ENCODE results near the gene SUV39H1.

SUV39H1 gene

GRCh38 chrX:48715876-48716502 is 19.5 kb downstream of the SUV39H1 start:
- DNase-seq = no peak

DNA sequence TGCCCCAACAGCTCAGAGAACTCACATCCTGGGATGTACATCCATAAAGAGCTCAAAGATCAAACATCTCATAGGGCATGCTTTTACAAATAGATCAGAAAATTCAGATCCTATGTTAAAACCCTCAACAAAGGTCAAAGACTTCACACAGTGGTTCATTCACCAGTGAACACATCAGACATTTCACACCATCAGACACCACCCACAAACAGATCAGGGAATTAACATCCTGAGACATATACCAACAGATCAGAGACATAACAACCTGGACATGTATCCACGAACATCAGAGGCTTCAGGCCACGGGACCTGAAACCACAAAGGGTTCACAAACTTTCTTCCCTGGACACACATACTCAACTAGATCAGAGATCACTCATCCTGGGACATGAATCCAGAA is 23.4 kb downstream of the SUV39H1 start:
- no peak for DNase-seq

- no peak for DNase-seq
Measured at GRCh38 chrX:48720577-48721250, 24.2 kb downstream of the SUV39H1 start.

- DNase-seq = no peak
Measured at GRCh38 chrX:48721916-48722315, 25.4 kb downstream of the SUV39H1 start.

DNA sequence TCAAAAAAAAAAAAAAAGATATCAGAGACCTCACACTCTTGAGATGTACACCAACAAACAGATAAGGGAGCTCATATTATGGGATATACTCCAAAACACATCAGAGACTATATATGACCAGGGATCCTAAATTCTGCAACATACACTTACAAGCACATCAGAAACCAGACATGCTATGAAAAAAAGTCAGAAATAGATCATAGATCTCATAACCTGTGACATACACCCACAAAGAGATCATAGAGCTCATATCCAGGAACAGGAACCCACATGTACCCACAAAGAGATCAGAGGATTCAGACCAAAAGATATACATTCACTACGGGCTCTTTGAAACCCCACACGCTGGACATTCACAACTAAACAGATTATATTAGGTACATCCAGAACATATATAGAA is 30.1 kb downstream of the SUV39H1 start:
- DNase-seq = no peak

DNA sequence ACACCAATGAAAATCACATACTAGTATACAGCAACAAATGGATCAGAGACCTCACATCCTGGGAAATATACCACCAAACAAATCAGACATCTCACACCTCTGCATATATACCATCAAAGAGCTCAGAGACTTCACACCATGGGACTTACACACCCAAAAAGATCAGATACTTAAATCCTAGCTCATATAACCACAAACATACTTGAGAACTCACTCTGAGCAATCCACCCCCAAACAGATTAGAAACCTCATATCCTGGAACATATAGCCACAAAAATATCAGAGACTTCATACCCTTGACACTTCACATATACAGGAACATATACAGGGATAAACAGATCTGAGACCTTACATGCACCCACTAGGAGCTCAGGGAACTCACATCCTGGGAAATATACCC is 32.1 kb downstream of the SUV39H1 start:
- DNase-seq = no peak

GRCh38 chrX:48736303-48736702 is 39.8 kb downstream of the SUV39H1 start:
- DNase-seq = no peak

GRCh38 chrX:48736878-48737212 is 40.3 kb downstream of the SUV39H1 start:
- no peak for DNase-seq

DNA sequence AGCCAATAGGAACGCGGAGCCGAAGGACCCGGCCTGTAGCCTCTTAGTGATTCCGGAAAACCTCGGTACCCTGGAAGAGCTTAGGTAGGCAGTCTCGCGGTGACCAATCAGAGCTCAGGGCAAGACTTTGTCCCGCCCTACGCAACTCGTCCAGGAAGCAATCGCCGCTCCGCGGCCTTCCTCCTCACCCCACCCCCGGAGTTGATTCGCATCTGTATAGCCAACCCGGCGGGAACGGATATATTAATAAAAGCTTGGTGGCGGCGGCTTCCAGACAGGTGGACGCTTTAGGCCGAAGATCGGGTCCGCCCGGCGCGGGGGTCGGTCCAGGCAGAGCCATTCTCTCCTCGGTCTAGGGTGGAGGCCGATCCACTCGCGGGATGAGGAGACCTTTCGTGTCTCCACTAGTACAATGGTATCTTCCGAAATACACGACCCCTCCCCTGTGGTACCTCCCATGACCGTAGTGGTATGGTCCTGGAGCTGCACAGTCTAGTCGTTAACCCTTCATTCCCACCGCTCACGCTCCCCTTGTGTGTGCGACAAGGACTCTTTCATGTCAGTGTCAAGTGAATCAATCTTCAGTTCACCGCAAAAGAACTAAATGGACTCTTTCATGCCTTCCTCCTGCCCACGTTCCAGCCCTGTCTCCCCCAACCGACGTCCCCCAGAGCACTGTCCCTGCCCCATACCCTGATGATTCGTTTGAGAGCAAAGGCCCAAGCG is 40.8 kb downstream of the SUV39H1 start:
- DNase-seq = peak; percentile 89

DNA sequence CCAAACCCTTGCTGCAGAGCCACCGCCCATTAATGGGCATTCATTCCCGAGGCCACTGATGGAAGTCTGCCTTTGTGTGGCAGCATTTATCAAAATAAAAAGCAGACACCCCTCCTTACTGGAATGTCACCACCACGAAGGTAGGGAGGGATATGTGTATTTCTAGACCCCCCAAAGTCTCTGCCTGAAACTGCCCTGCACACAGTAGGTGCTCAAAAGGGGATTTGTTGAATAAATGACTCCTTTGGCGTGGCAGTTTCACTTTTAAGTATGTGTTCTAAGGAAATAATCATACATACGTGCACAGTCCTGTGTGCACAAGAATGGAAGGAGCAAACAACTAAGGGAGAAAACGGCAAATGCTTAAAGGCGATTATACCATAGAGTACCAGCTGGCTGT is 41.4 kb downstream of the SUV39H1 start:
- no peak for DNase-seq

GRCh38 chrX:48741834-48742233 is 45.3 kb downstream of the SUV39H1 start:
- DNase-seq = no peak

- DNase-seq = no peak
Measured at GRCh38 chrX:48745222-48745621, 48.7 kb downstream of the SUV39H1 start.

DNA sequence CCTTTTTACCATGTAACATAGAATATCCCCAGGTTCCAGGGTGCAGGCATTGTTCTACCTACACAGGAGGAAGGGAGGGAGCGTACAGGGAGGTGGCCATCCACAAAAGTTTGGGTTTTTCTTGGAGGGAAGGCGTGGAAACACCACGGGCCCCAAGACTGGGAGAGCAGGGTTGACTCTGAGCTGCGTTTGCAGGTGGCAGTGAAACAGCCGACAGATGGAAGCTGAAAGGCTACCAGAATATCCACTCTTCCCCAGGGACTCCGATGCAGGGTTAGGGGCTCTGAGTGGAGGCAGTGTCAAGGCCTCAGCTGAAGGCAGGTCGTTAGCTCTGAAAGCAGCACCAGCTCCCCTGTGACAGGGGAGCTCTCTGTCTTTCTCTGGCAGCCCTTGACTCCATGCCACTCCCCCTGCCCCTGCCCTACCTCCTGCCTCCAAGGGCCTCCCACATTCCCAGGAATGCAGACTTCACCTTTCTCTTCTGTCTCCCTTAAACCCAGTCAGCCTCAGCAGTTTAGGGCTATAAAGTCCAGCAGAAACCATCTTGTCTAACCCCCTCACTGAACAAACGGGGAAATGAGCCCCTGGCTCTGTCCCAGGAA is 51.0 kb downstream of the SUV39H1 start:
- DNase-seq = no peak

DNA sequence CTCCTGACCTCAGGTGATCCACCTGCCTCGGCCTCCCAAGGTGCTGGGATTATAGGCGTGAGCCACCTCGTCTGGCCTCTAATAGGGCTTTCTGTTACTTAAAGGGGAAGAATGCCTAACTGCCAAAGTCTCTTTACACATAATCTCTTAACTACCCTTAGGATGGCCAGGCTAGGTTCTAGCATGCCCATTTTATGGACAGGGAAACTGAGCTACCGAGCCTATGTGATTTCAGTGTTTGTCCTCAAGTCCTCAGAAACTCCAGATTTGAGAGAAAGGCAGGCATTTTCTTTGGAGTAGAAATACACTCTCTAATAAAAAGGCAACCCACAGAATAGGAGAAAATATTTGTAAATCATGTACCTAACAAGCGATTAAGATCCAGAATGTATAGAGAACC is 52.6 kb downstream of the SUV39H1 start:
- DNase-seq = no peak

GRCh38 chrX:48751343-48751742 is 54.8 kb downstream of the SUV39H1 start:
- no peak for DNase-seq

GRCh38 chrX:48752498-48752897 is 56.0 kb downstream of the SUV39H1 start:
- DNase-seq = no peak

- no peak for DNase-seq
Measured at GRCh38 chrX:48753708-48754228, 57.2 kb downstream of the SUV39H1 start.

DNA sequence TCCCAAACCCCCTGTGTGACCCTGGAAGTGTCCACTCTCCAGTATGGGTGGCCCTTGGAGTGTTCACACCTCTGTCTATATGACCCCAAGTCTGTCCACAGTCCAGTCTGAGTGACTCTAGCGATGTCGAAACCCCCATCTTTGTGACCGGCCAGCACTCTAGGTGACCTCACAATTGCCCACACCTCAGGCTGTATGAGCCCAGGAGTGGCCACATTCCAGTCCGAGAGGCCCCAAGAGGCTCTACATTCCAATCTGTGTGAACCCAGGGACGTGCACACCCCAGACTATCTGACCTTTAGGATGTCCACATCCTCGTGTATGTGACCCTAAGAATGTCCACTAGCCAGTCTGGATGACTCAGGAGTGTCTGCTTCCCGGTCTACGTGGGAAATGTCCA is 57.7 kb downstream of the SUV39H1 start:
- DNase-seq = no peak

Measured in CD4-positive, alpha-beta T cell treated with Interleukin-6 for 4 hours (primary cell).